GM21528 (cell line): Measurements from ENCODE around the gene SLX4IP.

Source experiments
- ATAC-seq: cut with Tn5 transposase; IDR thresholded peaks from one replicate; pipeline ENCODE4 v1.9.1; 2021; ENCODE audit warnings: mild to moderate bottlenecking, moderate library complexity; ENCODE audit not compliant: unreplicated experiment, low FRiP score

Gene SLX4IP

DNA sequence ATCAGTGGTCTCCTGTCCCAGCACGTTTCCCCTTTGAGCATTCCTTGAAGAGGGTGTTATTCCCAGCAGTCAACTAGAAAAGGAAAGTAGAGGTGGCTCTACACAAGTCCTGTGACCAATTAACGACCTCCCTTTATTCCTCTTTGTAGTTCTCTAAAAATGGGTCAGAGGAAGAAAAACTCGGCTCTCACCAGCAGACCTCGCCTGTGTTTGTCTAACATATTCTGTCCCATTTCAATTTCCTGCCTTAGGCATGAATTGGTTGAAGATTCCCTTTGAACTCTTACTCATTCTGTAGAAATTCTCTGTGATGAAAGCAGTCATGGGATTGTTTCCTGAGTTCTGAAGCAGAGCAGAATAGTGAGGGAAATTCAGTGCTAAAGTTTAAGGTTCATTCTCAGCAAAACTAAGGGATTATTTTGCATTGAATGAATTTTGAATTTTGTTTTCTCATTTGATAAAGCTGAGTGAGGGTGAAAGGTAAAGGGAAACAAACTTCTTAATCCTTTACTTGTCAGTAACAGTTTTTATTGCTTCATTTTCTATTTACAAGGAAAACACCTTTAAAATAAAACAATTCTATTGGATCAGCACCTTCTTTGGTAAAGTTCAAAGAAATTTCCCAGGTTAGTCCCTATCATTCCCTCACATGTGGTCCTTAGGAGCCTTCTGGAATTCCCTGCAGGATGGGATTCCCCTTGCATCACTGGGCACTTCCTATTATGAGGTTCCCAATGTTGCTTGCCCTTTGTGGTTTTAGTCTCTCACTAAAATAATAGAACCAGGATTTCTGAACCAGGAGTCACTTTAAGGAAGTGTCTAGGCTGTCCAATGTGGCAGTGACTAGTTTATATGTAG, 105.8 kb downstream of the SLX4IP start:
- no peak for ATAC-seq

DNA sequence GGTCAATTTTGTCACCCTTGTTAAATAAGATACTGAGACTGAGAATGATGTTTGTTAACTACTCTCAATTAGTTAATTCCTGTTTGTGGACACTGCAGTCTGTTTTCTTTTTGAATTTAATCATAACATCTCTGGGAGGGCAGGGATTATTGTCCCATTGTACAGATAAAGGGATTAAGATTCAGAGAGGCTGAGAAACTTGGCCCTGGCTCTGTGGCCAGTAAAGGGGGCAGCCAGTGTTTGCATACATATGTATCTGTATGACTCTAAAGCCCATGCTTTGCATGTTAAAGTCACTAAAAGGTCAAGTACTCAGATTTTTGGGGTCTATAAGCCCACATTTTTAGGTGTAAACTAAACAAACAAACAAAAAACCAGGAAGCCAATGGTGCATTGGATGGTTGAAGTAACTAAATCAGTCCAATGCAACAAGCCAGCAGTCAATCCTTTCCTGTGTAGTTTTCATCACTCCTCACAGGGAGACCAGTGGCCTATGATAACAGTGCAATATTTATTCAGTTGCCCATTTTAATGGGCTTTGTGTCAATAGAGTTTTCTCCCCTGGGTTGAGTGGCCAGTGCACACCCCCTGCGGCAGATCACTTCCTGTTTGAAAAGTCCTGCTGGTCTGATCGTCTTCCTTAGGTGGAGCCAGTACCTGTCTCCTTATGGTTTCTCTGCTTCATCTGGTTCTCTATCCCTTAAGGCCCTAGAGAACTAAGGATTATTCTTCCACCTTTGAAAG, 106.7 kb downstream of the SLX4IP start:
- ATAC-seq: no peak

DNA sequence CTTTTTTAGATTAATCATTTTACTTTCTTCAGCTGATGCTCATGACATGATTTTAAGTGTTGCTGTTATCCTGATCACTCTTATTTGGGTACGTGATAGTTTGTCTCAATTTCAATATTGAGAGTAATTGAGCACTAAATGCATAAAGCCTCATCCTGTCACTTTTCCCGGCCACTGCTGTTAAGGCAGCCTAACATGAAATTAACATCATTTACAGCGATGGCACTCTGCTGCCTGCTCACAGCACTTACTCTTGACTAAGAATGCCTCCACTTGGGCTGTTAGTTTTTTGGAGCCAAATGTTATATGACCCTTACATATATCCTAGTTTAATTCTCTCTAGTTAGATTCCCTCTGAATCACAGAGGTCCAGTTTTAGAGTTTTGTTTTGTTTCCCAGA, 107.3 kb downstream of the SLX4IP start:
- ATAC-seq: no peak

DNA sequence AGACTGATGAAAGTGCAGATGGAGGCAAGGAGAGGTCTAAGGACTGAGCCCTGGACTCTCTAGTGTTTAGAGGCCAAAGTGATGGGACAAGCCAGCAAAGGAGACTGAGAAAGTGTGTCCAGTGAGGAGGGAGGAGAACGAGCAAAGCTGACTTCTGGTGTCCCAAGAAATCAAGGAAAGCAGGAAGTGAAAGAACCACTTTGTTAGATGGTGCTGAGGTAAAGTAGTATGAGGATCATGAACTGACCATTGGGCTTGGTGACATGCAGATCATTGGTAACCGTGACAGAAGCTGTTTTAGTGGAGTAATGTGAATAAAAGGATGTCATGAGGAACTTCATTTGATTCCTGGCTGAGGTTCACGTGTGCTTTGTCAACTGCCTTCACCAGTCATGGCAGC, 108.4 kb downstream of the SLX4IP start:
- no peak for ATAC-seq

DNA sequence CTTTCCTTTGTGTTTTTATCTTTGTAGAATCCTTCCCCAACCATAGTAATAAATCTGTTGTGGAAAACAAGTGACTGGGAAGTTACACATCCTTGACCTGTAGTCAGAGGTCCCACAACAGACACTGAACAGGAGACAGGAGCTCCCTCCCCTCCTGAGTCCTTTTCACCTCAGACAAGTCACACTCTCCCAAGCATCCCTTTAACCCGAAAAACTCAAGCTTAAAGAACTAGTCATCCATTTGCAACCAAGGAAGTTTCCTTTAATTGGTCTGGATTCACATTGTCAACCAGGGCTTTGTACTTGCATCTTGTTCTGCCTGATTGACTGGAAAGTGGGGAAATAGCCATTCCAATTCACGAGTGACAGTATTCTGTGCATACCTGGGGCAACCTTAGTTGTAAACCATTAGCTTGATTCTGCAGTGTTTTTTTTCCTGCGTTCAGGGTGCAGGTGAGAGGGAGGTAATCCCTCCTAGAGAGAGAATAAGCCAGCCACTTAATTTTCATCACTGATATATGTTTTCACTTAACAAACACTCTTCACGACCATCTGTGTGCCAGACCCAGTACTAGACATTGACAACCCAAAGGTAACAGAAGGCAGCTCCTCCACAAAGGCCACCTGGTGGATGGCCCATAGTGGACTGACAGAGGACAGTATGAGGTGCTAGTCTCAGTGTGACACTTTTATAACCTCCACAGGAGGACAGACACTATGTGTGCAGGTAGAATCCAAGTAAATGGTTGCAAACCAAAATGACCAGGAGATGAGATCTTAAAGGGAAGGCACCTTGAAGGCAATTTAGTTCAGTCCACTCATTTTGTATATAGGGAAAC, 112.4 kb downstream of the SLX4IP start:
- ATAC-seq: no peak

DNA sequence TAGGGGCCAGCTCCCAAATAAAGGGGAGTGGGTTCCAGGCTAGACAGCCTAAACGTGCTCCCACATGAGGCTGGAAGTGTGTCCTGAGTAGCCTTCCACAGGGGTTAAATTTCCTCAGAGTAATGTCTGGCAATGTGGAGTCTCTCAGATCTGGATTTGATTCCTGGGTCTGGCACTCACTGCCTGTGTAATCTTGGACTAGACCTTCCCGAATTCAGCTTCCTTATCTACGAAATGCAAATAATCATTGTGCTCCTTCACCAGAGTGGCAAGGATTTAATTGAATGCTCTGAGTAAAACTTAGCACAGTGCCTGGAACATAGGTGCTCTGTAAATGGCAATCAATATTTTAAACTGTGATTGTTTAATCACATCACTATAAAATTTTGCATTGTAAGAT, 114.4 kb downstream of the SLX4IP start:
- no peak for ATAC-seq

DNA sequence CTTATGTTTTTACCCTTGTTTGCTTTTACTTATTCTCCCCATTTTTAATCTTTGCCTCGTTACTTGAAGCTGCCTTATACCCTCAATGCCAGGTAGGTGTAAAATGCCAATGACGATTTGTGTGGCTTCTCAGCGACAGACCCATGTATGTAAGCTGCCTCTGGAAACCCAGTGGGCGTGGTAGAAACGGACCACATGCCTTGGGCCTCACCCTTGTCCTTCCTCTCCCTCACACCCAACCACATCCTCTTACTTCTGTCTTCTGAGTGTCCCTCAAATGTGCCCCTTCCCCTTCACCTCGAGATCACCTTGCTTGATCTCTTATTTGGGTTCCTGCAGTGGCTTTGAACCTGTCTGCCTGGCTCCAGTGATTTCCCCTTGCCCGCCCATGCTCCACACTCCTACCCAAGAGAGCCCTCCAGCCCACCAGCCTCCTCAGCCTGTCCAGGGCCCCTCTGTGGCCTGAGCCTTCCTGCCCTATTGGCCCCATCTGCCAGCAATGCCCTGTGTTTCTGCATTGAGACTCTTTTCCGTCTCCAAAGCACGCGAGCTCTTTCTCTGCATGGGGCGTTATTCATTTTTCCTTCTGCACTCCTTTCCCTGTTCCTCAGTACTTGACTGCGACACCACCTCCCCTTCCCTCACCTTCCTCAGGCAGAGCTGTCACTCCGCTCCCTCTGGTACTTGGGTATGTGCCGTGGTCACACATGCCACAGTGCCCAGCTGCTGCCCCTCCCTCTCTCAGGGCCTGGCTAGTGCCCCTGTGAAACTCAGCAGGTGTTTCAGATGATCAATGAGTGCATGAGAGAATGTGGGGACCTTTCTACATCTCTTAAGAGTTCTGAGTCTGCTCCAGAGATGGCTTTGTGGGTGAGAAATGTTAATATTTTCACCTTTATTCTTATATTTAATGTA, 115.4 kb downstream of the SLX4IP start:
- no peak for ATAC-seq

DNA sequence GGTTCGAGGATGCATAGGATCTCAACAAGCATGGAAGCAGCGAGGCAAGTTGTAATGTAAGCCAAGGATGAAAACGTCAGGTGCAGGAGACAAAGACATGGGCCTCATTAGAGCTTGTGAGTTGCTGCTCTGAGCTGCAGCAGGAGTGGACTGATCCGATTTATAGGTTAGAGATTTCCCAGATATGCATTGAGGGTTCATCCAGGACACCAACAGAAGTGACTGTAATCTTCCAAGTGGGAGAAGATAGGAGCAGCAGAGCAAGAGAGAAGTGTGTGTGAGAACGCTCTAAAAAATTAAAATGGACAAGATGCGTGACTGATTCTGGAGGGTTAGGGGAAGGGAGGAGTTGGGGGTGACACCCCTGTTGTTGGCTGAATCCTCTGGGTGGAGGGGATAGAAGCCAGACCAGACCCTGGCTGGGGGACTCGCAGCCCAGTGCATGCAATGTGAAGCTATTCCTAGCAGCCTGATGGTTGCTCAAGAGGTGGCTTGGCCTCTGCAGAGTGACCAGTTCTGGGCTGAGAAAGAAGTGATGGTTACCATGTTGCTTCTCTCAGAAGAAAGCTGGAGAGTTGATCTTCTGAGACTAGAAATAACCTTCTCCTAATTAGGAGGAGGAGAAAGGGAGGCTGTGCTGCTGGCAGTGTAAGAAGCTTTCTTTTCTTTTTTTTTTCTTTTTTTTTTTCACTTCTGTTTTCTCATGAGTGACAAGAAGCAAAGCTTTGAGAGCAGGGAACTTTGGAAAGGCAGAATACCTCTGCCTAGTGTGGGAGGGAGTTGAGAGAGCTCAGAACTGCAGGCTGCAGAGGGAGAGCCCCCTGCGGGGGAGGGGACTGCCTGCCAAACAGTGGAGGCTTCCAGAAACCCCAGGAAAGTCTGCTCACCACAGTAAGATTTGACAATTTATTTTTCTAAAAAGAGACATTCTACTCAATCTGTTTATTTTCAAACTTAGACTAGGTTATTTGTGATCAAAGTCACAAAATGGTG, 116.9 kb downstream of the SLX4IP start:
- ATAC-seq: peak; percentile 60

DNA sequence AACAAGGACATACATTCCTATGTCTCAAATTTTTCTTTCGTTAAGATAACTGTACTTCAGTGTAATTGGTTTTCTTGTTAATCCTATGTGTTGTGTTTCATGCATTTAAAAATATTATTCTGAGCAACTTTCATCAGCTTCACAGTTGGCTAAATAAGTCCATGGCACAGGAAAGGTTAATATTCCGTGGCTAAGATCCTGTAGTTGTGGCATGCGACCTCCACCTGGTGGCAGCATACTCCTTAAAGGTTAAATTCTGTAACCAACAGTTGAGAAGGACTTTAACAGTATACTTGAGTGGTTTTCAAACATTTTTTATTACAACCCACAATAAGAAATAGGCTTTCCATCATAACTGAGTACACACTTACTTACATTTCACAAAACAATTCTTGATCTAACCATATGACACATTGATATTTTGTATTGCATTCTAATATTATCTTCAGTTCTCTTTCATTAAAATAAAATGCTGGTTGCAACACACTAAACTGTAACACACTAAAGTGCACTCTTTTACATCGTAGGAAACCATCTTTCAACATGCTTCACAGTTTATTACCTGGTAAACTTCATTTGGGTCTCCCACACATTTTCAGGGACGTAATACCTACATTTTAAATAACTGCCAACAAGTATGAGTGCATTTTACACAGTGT, 118.3 kb downstream of the SLX4IP start:
- no peak for ATAC-seq

DNA sequence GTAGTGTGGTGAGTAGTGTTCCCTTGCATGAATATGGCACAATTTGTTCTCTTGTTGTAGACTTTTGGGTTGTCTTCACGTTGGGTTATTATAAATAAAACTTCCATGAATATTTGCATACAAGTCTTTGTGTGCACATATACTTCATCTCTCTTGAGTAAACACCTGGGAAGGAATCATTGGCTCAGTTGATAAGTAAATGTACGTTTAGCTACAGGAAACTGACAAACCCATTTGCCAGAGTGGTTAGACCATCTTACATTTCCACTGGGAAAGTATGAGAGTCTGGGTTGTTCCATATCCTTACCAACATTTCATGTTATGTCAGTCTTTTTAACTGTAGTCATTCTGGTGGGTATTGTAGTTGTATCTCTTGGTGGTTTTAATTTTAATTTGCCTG, 119.2 kb downstream of the SLX4IP start:
- no peak for ATAC-seq

DNA sequence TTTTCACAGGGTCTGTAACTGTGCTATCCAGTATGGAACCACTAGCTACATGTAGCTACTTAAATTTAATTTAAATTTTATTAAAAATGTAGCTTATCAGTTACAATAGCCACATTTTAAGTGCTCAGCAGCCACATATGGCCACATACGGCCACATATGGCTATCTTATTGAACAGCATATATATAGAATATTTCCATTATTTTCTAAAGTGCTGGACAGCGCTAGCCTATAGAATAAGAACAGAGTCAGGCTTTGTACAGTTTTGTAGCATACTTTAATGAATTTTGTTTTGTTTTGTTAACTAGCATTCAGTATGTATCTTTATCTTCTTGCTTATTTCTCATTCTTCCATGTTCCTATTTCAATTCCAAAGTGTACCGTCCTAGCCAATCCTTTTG, 120.3 kb downstream of the SLX4IP start:
- no peak for ATAC-seq

DNA sequence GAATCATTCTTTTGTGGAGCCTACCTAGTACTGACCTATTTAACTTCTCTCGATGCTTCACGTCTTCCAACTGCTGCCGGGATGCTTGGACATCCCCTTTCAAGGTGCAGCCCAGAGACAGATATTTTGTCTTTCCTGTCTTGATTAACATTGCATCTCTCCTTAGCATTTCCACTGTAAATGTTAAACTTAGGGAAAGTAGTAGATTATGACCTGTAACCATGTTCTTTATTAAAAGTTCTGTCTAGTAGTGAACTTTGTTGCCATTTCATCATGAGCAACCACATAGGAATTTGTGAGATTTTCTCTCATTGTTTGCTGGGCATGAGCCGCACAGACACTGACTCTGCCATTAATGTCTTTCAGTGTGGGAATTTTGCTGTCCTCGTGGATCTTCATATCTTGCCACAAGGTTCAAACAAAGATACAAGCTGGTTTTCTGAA, 120.8 kb downstream of the SLX4IP start:
- ATAC-seq: no peak

DNA sequence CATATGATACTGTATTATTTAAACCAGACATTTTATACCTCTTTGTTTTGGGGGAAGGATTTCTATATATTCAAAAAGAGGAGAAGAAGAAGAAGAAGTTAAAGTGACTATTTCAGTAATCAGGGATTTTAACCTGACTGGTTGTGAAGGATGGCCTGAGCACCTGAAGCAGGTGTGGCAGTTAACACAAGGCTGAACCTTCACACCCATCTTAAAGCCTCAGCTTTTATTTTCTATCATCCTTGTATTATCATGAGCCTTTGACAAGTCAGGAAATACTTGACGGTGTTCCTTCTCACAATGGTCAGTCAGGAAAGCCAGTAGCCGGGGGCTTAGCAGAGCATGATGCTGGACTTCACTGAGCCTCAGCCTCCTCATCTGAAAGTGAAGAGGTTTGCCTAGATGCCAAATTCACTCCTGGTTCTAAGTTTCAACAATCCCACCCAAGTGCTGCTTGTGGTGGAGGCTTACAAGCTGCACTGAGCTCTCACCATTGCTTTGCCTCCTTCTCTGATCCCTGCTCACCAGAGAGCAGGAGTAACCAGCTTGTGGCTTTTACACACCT, 121.5 kb downstream of the SLX4IP start:
- no peak for ATAC-seq

DNA sequence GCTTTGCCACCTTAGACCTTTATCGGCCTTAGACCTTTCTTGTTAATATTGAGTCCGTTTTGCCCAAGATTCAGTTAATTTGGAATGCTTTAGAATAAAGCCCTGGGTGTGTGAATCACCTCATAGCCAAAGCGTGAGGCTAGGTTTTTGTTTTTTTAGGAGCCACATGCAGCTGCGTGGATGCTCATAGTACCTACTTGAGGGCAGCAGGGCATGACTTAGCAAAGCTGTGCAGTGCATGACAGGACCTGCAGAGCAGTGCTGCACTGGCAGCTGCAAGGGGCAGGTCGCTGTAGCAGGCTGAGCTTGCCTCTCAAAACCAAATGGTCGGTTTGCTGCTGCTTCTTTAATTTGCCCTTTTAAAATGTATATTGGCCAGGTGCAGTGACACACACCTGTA, 122.6 kb downstream of the SLX4IP start:
- ATAC-seq: no peak

DNA sequence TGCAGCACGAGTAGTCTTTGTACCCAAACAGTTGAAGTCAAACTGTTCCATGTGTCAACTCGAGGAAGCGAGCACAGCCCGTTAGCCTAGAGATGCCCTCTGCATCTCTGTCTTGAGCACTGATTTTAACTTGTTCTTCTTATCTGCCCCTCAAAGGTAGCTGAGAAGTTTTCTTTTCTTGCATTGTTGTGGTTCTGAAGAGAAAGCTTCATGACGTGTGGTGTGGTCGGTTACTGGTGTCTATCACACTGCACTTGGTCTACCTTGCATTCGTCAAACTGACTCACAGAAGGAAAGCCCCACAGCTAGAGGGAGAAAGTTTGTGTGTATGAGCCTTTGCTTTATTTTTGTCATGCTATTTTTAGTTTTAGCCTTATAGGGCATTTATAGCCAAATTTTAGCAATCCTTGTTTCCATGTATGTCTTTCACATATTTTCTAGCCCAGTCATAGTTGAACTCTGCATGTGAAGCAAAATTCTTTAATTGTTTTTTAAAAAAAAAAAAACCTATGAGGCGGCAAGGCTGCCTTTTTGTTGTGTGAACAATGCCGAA, 123.6 kb downstream of the SLX4IP start:
- ATAC-seq: peak; percentile 68

DNA sequence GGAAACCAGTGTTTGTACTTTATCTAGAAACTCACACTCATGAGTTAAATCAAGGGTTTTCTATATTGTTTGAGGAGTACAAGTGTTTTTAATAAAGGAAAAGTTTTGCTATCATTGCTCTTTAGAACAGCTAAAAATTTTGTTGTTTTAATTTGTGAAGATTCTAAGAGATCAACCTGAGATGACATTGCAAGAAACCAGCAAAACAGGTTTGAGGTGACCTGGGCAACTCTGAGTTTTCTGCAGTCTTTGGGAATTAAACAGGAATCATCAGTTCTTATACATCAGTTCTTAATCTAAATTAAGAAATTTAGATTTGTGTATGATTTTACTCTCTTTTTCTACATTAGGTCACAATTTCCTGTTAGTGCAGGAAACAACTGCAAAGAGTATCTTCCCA, 124.2 kb downstream of the SLX4IP start:
- no peak for ATAC-seq

DNA sequence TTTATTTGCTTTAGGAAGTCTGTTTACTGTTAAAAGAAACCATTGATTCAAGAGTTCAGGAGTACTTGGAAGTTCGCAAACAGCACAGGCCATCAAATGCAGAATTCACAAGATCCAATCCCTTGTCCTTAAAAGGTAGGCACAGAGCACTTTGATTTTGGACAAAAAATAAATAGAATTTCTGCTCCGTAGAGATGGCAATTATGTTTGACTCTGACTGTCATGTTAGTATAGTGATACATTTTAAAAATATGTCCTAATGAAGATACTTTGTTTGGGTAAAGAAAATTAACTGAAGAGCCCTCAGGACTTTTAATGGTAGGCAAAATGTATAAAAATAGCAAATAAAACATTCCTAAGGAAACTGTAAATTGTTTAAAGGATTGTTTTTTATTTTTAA, 125.6 kb downstream of the SLX4IP start:
- ATAC-seq: no peak

DNA sequence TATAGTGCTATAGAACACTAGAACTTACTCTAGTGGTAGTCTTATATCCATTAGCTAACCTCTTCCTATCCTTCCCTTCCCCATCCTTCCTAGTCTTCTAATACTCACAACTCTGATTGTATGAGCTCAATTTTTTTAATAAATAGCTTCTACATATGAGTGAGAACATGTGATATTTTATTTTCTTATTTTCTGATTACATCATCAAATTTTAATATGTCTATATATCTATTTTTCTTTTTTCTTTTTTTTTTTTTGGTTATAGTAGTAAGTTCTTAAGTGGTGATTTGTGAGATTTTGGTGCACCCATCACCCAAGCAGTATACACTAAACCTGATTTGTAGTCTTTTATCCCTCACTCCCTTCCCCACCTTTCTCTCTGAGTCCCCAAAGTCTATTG, 126.2 kb downstream of the SLX4IP start:
- ATAC-seq: no peak
